K562 (cell line): ENCODE data around the gene PSMB7. TPM values are rescaled to one million over a fixed set of nuclear protein-coding genes. Genes with fewer than 3 reads are reported as not detected.

Experiments
- ATAC-seq: fragments of 200-7000 bp; cut with Tn5 transposase; 3 replicates; pipeline ENCODE4 v1.9.1; 2020; ENCODE audit warnings: moderate library complexity
- BruUV-seq: library from RNA; stranded (reverse); fragments of 400-500 nt; replicated peaks from 2 replicates; lab custom pipeline; 2021; lab: Mats Ljungman, UMichigan
- CTCF ChIA-PET: fragments of 300-600 bp; formaldehyde crosslinking; extraction: SDS; loops from one replicate; lab custom pipeline; 2021; ENCODE audit warnings: low intra/inter-chr PET ratio; lab: Yijun Ruan, JAX
- POLR2A ChIA-PET: fragments of 300-600, 350-650 bp; sonication (Branson Sonifier 250); formaldehyde crosslinking; extraction: SDS; loops from one replicate; lab custom pipeline; 2021; ENCODE audit warnings: antibody characterized with exemption, inconsistent platforms; lab: Yijun Ruan, JAX
- DNase-seq, 4 experiments: peaks; one replicate each; pipeline versions ENCODE4 v3.0.0 to v3.0.0-alpha.2; 2011 to 2018; ENCODE audit warnings: low spot score in 3 of 4, mixed read lengths in 3 of 4; ENCODE audit errors: extremely low read depth in 1 of 4
- FAIRE-seq: peaks from 2 replicates; lab custom pipeline; 2011; peaks lifted over from hg19 to GRCh38; lab: Jason Lieb, UNC
- H2AFZ ChIP-seq: 2 replicates; pipeline ENCODE4 v1.6.0; 2011; ENCODE audit warnings: low read depth, low read length, control low read depth, inconsistent platforms
- H3K27ac ChIP-seq: fragments of 200-600 bp; 3 replicates; pipeline ENCODE4 v1.8.0; 2011; ENCODE audit warnings: low read depth, mild to moderate bottlenecking, control low read depth, inconsistent platforms, low read length, moderate library complexity, mixed read lengths; ENCODE audit errors: extremely low read depth
- H3K27me3 ChIP-seq, 2 experiments: fragments of 300-600 bp in 1 of 2; 2 replicates in 1 of 2; 3 replicates in 1 of 2; pipeline versions ENCODE4 v1.6.0 to v1.8.0; 2011; ENCODE audit warnings: inconsistent platforms in 2 of 2, low read length in 2 of 2, mild to moderate bottlenecking in 1 of 2, mixed read lengths in 1 of 2, moderate library complexity in 1 of 2; ENCODE audit not compliant: control insufficient read depth in 2 of 2, insufficient read depth in 2 of 2
- H3K36me3 ChIP-seq: fragments of 300-600 bp; 3 replicates; pipeline ENCODE4 v1.8.0; 2011; ENCODE audit warnings: mild to moderate bottlenecking, low read length, inconsistent platforms; ENCODE audit not compliant: control insufficient read depth, insufficient read depth
- H3K4me1 ChIP-seq, 2 experiments: fragments of 200-600 bp in 1 of 2; replicated peaks in 1 of 2; 2 replicates in 1 of 2; 3 replicates in 1 of 2; pipeline versions ENCODE4 v1.5.1 to v1.8.0; 2011; ENCODE audit warnings: inconsistent platforms in 2 of 2, low read length in 2 of 2, mild to moderate bottlenecking in 1 of 2, mixed read lengths in 1 of 2, moderate library complexity in 1 of 2; ENCODE audit not compliant: control insufficient read depth in 2 of 2, insufficient read depth in 2 of 2
- H3K4me2 ChIP-seq: 2 replicates; pipeline ENCODE4 v1.6.1; 2011; ENCODE audit warnings: low read length, control low read depth, inconsistent platforms, mixed read lengths; ENCODE audit not compliant: insufficient read depth
- H3K4me3 ChIP-seq: fragments of 200-600 bp; sonication (generic), shearing (Covaris generic); 2 replicates; pipeline ENCODE4 v1.5.1; 2016; ENCODE audit warnings: control low read depth, inconsistent platforms
- H3K79me2 ChIP-seq: fragments of 200-600 bp; 3 replicates; pipeline ENCODE4 v1.8.0; 2011; ENCODE audit warnings: low read length, inconsistent platforms; ENCODE audit not compliant: control insufficient read depth, insufficient read depth
- H3K9ac ChIP-seq, 2 experiments: 2 replicates each; pipeline versions ENCODE4 v1.6.0 to v1.6.1; 2011; ENCODE audit warnings: low read depth in 2 of 2, low read length in 2 of 2, control low read depth in 1 of 2, inconsistent platforms in 1 of 2, mild to moderate bottlenecking in 1 of 2, mixed read lengths in 1 of 2; ENCODE audit not compliant: insufficient read depth in 1 of 2
- H3K9me1 ChIP-seq: one replicate; pipeline ENCODE4 v1.6.0; 2011; ENCODE audit warnings: inconsistent platforms, mild to moderate bottlenecking, low read length, moderate library complexity; ENCODE audit not compliant: control insufficient read depth, insufficient read depth
- H3K9me3 ChIP-seq: replicated peaks from 2 replicates; pipeline ENCODE4 v1.5.1; 2011; ENCODE audit warnings: low read depth, low read length, inconsistent platforms; ENCODE audit not compliant: control insufficient read depth, insufficient read depth
- H4K20me1 ChIP-seq: replicated peaks from 2 replicates; pipeline ENCODE4 v1.6.1; 2011; ENCODE audit warnings: low read length, inconsistent platforms, mixed read lengths; ENCODE audit not compliant: control insufficient read depth, insufficient read depth
- BDP1 ChIP-seq: IDR thresholded peaks from 3 replicates; pipeline ENCODE4 v1.6.1; 2011; ENCODE audit not compliant: insufficient read length, insufficient read depth
- CHCHD3 ChIP-seq: fragments of 250-450 bp; sonication (Bioruptor Pico); IDR thresholded peaks from 2 replicates; pipeline ENCODE4 v2.1.2; 2022; ENCODE audit warnings: mild to moderate bottlenecking
- EP400 ChIP-seq: fragments of 450-650 bp; IDR thresholded peaks from 2 replicates; pipeline ENCODE4 v1.6.1; 2017; ENCODE audit warnings: antibody characterized with exemption, mild to moderate bottlenecking, moderate library complexity
- PHF8 ChIP-seq: fragments of 200-600 bp; sonication (generic); IDR thresholded peaks from 2 replicates; pipeline ENCODE4 v1.6.1; 2012; ENCODE audit warnings: mixed run types, mild to moderate bottlenecking, inconsistent platforms, low read length, moderate library complexity, borderline replicate concordance
- POLR2G ChIP-seq: fragments of 200-400 bp; formaldehyde crosslinking; IDR thresholded peaks from 2 replicates; pipeline ENCODE4 v1.6.1; 2017; ENCODE audit warnings: low read depth, mild to moderate bottlenecking, antibody characterized with exemption, low read length, moderate library complexity
- PRMT5 ChIP-seq: sonication (generic); formaldehyde crosslinking; IDR thresholded peaks from 2 replicates; pipeline ENCODE4 v1.5.0; 2020; ENCODE audit warnings: missing genetic modification reagents
- RUNX1 ChIP-seq: sonication (generic); IDR thresholded peaks from 2 replicates; pipeline ENCODE4 v1.6.1; 2016; ENCODE audit warnings: antibody characterized with exemption, low read depth
- SIN3B ChIP-seq: fragments of 450-650 bp; IDR thresholded peaks from 2 replicates; pipeline ENCODE4 v1.6.1; 2017; ENCODE audit warnings: low read depth, mild to moderate bottlenecking, moderate library complexity
- SMAD3 ChIP-seq: fragments of 450-650 bp; formaldehyde crosslinking; conservative IDR thresholded peaks from 2 replicates; pipeline ENCODE4 v1.4.0; 2020; ENCODE audit warnings: mild to moderate bottlenecking
- SNRNP70 ChIP-seq: fragments of 200-400 bp; formaldehyde crosslinking; optimal IDR thresholded peaks from 2 replicates; pipeline ENCODE3; 2017; ENCODE audit warnings: low read depth, low read length
- SRSF1 ChIP-seq: fragments of 200-400 bp; formaldehyde crosslinking; IDR thresholded peaks from 2 replicates; pipeline ENCODE4 v1.6.1; 2017; ENCODE audit warnings: mild to moderate bottlenecking, low read depth, low read length, moderate library complexity
- STAT5A ChIP-seq: IDR thresholded peaks from 2 replicates; pipeline ENCODE4 v1.6.1; 2012; ENCODE audit warnings: low read length, inconsistent platforms, borderline replicate concordance
- ZC3H4 ChIP-seq: sonication (generic); formaldehyde crosslinking; IDR thresholded peaks from 2 replicates; pipeline ENCODE4 v1.9.0; 2021; ENCODE audit warnings: missing genetic modification reagents, borderline replicate concordance
- ZNF124 ChIP-seq: sonication (generic); formaldehyde crosslinking; IDR thresholded peaks from 2 replicates; pipeline ENCODE4 v1.8.1; 2022; ENCODE audit warnings: missing genetic modification reagents
- ZNF175 ChIP-seq: fragments of 200-800 bp; sonication (Bioruptor generic); IDR thresholded peaks from 2 replicates; pipeline ENCODE4 v1.6.1; 2016; ENCODE audit warnings: low read depth, mild to moderate bottlenecking, missing genetic modification characterization, missing compliant biosample characterization
- ZNF224 ChIP-seq: sonication (generic); formaldehyde crosslinking; IDR thresholded peaks from 2 replicates; pipeline ENCODE4 v1.8.0; 2022; ENCODE audit warnings: mild to moderate bottlenecking, missing genetic modification reagents
- ZNF311 ChIP-seq: fragments of 250-450 bp; sonication (Bioruptor Pico); IDR thresholded peaks from 2 replicates; pipeline ENCODE4 v1.4.0; 2020; ENCODE audit warnings: mild to moderate bottlenecking, moderate library complexity
- ZNF551 ChIP-seq: fragments of 250-450 bp; sonication (Bioruptor Pico); IDR thresholded peaks from 2 replicates; pipeline ENCODE4 v1.5.0; 2021; ENCODE audit warnings: mild to moderate bottlenecking, moderate library complexity
- WGBS: fragments of 100-300 bp; shearing (Covaris generic); methylation state at CpG from one replicate; pipeline ENCODE4 v1.1.6; 2016; ENCODE audit warnings: low coverage, mixed read lengths; ENCODE audit not compliant: insufficient coverage; ENCODE audit errors: missing lambda C conversion rate; 5-methylcytosine and 5-hydroxymethylcytosine counted together
- in situ Hi-C: fragments of 300-500 bp; cut with MboI; formaldehyde crosslinking; loops from 4 replicates; pipeline ENCODE4 v1.15.0; 2018; ENCODE audit warnings: inconsistent platforms, mixed read lengths
- intact Hi-C: fragments of 100-400 bp; cut with micrococcal nuclease; formaldehyde crosslinking; loops from 2 replicates; pipeline ENCODE4 v1.14.2; 2022
- polyA plus RNA-seq, 8 experiments: library from polyadenylated mRNA; depleted of rRNA in 4 of 8; stranded (reverse) in 5 of 8; unstranded in 3 of 8; fragments of >200 nt; fragmentation: Nextera tagmentation in 2 of 8; fragmentation: Illumina TruSeq in 1 of 8; extraction: Ambion mirVana in 2 of 8; extraction: Trizol in 1 of 8; gene quantifications; 2 replicates each; pipeline versions ENCODE4 v1.2.1 to v1.2.3, GENCODE V29; 2011 to 2014; ENCODE audit warnings: inconsistent platforms in 1 of 8, missing spikeins in 1 of 8
- total RNA-seq, 7 experiments: library from RNA; depleted of rRNA in 6 of 7; stranded (reverse); fragments of >200 nt in 6 of 7; fragmentation: Illumina TruSeq in 2 of 7; extraction: Trizol in 2 of 7; gene quantifications; 2 replicates each; pipeline versions ENCODE4 v1.2.1 to v1.2.3, GENCODE V29; 2011 to 2021; ENCODE audit warnings: low replicate concordance in 1 of 7
- TF ChIP-seq, protein P1 (sequence below): fragments of 250-450 bp; sonication (Bioruptor Pico); IDR thresholded peaks from 2 replicates; pipeline ENCODE4 v1.8.0; 2022; ENCODE audit warnings: moderate library complexity, mild to moderate bottlenecking, inconsistent platforms
- TF ChIP-seq, protein P2 (sequence below): fragments of 450-650 bp; IDR thresholded peaks from 2 replicates; pipeline ENCODE4 v1.6.1; 2016; ENCODE audit warnings: low read depth, mild to moderate bottlenecking, moderate library complexity

Gene PSMB7
- total and polyA plus RNA-seq, 9 of the 15 experiments (the other 6 are each of a cell fraction or from before 2014, with no cell fraction given), result 321 to 978 (median 407) TPM

DNA sequence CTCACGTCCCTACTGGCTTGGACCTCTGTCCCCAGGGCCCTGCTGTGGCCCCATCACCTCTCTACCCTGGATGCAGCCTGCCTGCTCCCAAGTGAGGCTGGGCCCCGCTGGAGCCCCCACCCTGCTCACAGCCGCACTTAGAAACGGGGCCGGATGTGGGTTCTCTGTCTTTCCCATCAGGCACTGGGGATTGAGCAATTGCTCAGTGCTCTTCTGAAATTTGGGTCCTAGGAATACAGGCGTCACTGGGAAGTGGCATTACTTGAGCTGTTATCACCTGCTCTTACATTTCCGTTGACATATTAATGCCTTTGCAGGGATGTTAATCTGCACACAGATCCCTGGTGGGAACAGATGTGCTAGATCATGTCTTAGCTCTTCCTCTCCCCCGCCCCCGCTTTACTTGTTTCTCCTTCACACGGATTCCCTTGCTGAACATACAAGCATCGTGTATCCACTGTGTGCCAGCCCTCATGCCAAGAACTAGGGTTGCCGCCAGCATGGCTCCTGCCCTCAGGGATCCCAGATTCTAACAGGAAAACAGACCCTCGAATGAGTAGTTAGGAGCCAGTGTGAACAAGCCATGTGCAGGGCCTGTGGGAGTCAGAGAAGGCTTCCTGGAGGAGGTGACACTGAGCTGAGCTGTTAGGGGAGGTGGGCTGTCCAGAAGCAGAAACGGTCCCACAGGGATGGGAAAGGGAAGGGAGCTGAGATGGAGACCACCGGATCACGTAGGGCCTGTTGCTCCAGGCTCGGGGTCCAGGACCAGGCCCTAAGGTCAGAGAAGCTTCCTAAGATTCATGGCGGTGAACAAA is 92.4 kb downstream of the PSMB7 start:
- WGBS, result 36% methylated on average over 16 of the region's 18 CpGs
- TF ChIP-seq ZNF311, result no peak
- TF ChIP-seq BDP1, result no peak
- TF ChIP-seq PRMT5, result no peak
- TF ChIP-seq STAT5A, result no peak
- no peak for TF ChIP-seq ZNF551 (CRISPR knock-in tag)
- no peak for TF ChIP-seq EP400
- TF ChIP-seq, protein P1, sequence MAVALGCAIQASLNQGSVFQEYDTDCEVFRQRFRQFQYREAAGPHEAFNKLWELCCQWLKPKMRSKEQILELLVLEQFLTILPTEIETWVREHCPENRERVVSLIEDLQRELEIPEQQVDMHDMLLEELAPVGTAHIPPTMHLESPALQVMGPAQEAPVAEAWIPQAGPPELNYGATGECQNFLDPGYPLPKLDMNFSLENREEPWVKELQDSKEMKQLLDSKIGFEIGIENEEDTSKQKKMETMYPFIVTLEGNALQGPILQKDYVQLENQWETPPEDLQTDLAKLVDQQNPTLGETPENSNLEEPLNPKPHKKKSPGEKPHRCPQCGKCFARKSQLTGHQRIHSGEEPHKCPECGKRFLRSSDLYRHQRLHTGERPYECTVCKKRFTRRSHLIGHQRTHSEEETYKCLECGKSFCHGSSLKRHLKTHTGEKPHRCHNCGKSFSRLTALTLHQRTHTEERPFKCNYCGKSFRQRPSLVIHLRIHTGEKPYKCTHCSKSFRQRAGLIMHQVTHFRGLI (CRISPR knock-in tag), result no peak
- no peak for TF ChIP-seq PHF8
- TF ChIP-seq ZNF224 (CRISPR knock-in tag), result no peak
- no peak for TF ChIP-seq SMAD3 (CRISPR knock-in tag)
- no peak for TF ChIP-seq ZNF175 (CRISPR knock-in tag)
- TF ChIP-seq SRSF1, result no peak
- TF ChIP-seq POLR2G, result no peak
- no peak for TF ChIP-seq ZC3H4 (CRISPR knock-in tag)
- no peak for TF ChIP-seq CHCHD3
- TF ChIP-seq, protein P2, sequence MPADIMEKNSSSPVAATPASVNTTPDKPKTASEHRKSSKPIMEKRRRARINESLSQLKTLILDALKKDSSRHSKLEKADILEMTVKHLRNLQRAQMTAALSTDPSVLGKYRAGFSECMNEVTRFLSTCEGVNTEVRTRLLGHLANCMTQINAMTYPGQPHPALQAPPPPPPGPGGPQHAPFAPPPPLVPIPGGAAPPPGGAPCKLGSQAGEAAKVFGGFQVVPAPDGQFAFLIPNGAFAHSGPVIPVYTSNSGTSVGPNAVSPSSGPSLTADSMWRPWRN, result peak; percentile 47; the same call in 1 of the 2 replicates
- no peak for TF ChIP-seq ZNF124 (CRISPR knock-in tag)
- no peak for TF ChIP-seq SNRNP70
- TF ChIP-seq RUNX1, result no peak
- TF ChIP-seq SIN3B, result no peak

More for the DNA sequence above, 92.4 kb downstream of the PSMB7 start:
- Histone ChIP-seq H3K4me2 (peak overlapping the region; percentile 4; the same call in 1 of the 2 replicates), H3K4me1 (peaks cover 11 to 24% of the 10 kb centered on the region in 2 experiments), H2AFZ (no peak overlapping the region), H3K79me2 (no peaks in the 10 kb centered on the region), H3K4me3 (no peak overlapping the region), H3K9me1 (no peaks in the 10 kb centered on the region), H3K9me3 (no peaks in the 10 kb centered on the region), H4K20me1 (0 out of 2 replicates have a peak, but pooled peaks cover 4% of the 10 kb centered on the region), H3K9ac (peak overlapping the region in 1 of 2 experiments; percentile 64; a peak in 1 of 4 replicates), H3K27me3 (no peaks in the 10 kb centered on the region), H3K36me3 (no peaks in the 10 kb centered on the region; the same call in 2 of the 3 replicates), H3K27ac (no peak overlapping the region; the same call in 2 of the 3 replicates)
- ChIA-PET POLR2A (interaction anchor here (0.6 to 0.9 kb wide), 2 partner anchors 10 to 367 kb away, joined by 3 read pairs; no protein-coding TSS in a partner anchor), CTCF (interaction anchor here (0.6 kb wide), 1 partner anchor 127 kb away, joined by 3 read pairs; no protein-coding TSS in a partner anchor)
- FAIRE-seq (no peak), DNase-seq (peak; percentile 36 to 50 (median 44)), ATAC-seq (peak; percentile 72)
- intact Hi-C loops (loop anchor here (5.0 kb wide), 1 partner anchor 69 kb away; no protein-coding TSS in a partner anchor), in situ Hi-C loops (loop anchor here (5.0 to 25.0 kb wide), 2 partner anchors 196 to 786 kb away; no protein-coding TSS in a partner anchor)
- no TSS peak for BruUV-seq
